Measurements from ENCODE around the gene PPM1G.
"Not testable (repeated sequence)": the region's sequence is repeated elsewhere in the genome, so short reads cannot be mapped to it uniquely, and the experiment has no call there.

PPM1G gene

GRCh38 chr2:27409321-27410073 is at the start of gene PPM1G:
TSS of gene PPM1G (minus strand) at chr2:27409591. CDS start at chr2:27409422, 169 bp downstream.
- DNase-seq, result peak; percentile 85

- DNase-seq, result no peak
Measured at GRCh38 chr2:27453968-27454367, 44.6 kb upstream of the PPM1G start.

- no peak for DNase-seq
Measured at GRCh38 chr2:27451095-27451494, 41.7 kb upstream of the PPM1G start.

- DNase-seq, result no peak
Measured at GRCh38 chr2:27448381-27448780, 39.0 kb upstream of the PPM1G start.

GRCh38 chr2:27446057-27446456 is 36.7 kb upstream of the PPM1G start:
- no peak for DNase-seq

GRCh38 chr2:27445615-27446014 is 36.2 kb upstream of the PPM1G start:
- no peak for DNase-seq

GRCh38 chr2:27445155-27445554 is 35.8 kb upstream of the PPM1G start:
- no peak for DNase-seq

GRCh38 chr2:27442920-27443282 is 33.5 kb upstream of the PPM1G start:
- no peak for DNase-seq

- DNase-seq, result no peak
Measured at GRCh38 chr2:27441958-27442919, 32.8 kb upstream of the PPM1G start, which contains the start of gene KRTCAP3. TSS of gene KRTCAP3 (plus strand) at chr2:27442381. CDS start at chr2:27442413, 32 bp downstream.

- no peak for DNase-seq
Measured at GRCh38 chr2:27441226-27441926, 32.0 kb upstream of the PPM1G start.

- no peak for DNase-seq
Measured at GRCh38 chr2:27435628-27436027, 26.2 kb upstream of the PPM1G start.

GRCh38 chr2:27431395-27431794 is 22.0 kb upstream of the PPM1G start:
- no peak for DNase-seq

GRCh38 chr2:27428978-27429541 is 19.7 kb upstream of the PPM1G start:
- peak; percentile 54 for DNase-seq

GRCh38 chr2:27428213-27428977 is 19.0 kb upstream of the PPM1G start, which contains the start of gene NRBP1:
TSS of gene NRBP1 (plus strand) at chr2:27428631. CDS start at chr2:27433274, 4,643 bp downstream.
- DNase-seq, result peak; percentile 73

GRCh38 chr2:27427863-27428212 is 18.4 kb upstream of the PPM1G start:
- no peak for DNase-seq

GRCh38 chr2:27425039-27425438 is 15.6 kb upstream of the PPM1G start:
- not testable (repeated sequence) for DNase-seq

- no peak for DNase-seq
Measured at GRCh38 chr2:27422958-27423357, 13.6 kb upstream of the PPM1G start.

- no peak for DNase-seq
Measured at GRCh38 chr2:27421660-27422250, 12.4 kb upstream of the PPM1G start.

GRCh38 chr2:27420996-27421395 is 11.6 kb upstream of the PPM1G start:
- no peak for DNase-seq

- DNase-seq, result no peak
Measured at GRCh38 chr2:27416151-27416550, 6.8 kb upstream of the PPM1G start.

GRCh38 chr2:27412419-27413152 is 3.2 kb upstream of the PPM1G start:
- DNase-seq, result no peak
